ENCODE measurements around the gene NMB.

The NMB gene

DNA sequence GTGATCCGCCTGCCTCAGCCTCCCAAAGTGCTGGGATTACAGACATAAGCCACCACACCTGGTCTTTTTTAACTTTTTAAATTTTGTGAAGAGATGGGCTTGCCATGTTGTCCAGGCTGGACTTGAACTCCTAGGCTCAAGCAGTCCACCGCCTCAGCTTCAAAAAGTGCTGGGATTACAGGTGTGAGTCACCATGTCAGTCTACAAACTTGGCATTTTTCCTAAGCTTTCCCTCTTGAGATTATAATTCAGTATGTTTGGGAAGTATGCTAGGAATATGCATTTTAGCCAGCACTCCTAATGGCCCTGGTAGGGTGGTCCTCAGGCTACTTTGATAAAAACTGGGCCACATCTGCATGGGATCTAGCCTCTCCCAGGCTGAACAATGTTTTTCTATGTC lies 8.3 kb downstream of the NMB start:
- no peak overlapping the region for H3K4me2 ChIP-seq (ENCODE audit: low read length)
- no peak overlapping the region for H3K18ac ChIP-seq (ENCODE audit: low read length)
- H3K4me3 ChIP-seq (ENCODE audit: low read depth, low read length): no peak overlapping the region
- no peak for DNase-seq
- no CpG with 5 or more reads among the region's 2 CpGs for WGBS (ENCODE audit: extremely low coverage, insufficient coverage, insufficient read length)
- no peak overlapping the region for H4K12ac ChIP-seq (ENCODE audit: low read depth, low read length)
- H3K9me3 ChIP-seq (ENCODE audit: insufficient read depth, low read depth, low read length): no peaks in the 10 kb centered on the region
- no peaks in the 10 kb centered on the region for H3K27me3 ChIP-seq (ENCODE audit: insufficient read depth, low read length)
- no peak overlapping the region for H2AK5ac ChIP-seq (ENCODE audit: low read length)
- H2AFZ ChIP-seq (ENCODE audit: insufficient read depth, low read length, poor library complexity): no peak overlapping the region
- H4K91ac ChIP-seq (ENCODE audit: low read depth, low read length): no peak overlapping the region
- peaks cover 4% of the 10 kb centered on the region for H3K79me1 ChIP-seq (ENCODE audit: low read length)
- no peak overlapping the region for H3K27ac ChIP-seq (ENCODE audit: low read depth, low read length)
- H3K79me2 ChIP-seq (ENCODE audit: control insufficient read depth, insufficient read depth, low read length, poor library complexity): peaks cover 6% of the 10 kb centered on the region
- peaks cover 5% of the 10 kb centered on the region in 2 experiments for H3K4me1 ChIP-seq (ENCODE audit: control insufficient read depth in 1 of 2, insufficient read depth in 2 of 2, low read length in 2 of 2)
- H4K8ac ChIP-seq (ENCODE audit: low read depth, low read length): no peak overlapping the region
- H3K36me3 ChIP-seq (ENCODE audit: control insufficient read depth in 1 of 2, insufficient read depth in 2 of 2, low read length in 2 of 2): peaks cover 39 to 51% of the 10 kb centered on the region in 2 experiments
- no peak overlapping the region for H3K23ac ChIP-seq (ENCODE audit: low read length)
- H2BK12ac ChIP-seq (ENCODE audit: low read length): no peak overlapping the region
- H3K9ac ChIP-seq (ENCODE audit: low read length): no peak overlapping the region
- H2BK5ac ChIP-seq (ENCODE audit: low read depth, low read length, poor library complexity): no peak overlapping the region
- no peak overlapping the region for H3K14ac ChIP-seq (ENCODE audit: low read length)
- H2BK120ac ChIP-seq (ENCODE audit: insufficient read depth, low read length, poor library complexity): no peak overlapping the region
- no peak overlapping the region for H3K4ac ChIP-seq (ENCODE audit: low read depth, low read length)

GRCh38 chr15:84648539-84648938 lies 9.5 kb downstream of the NMB start:
- no peak overlapping the region for H2BK12ac ChIP-seq (ENCODE audit: low read length)
- H3K79me2 ChIP-seq (ENCODE audit: control insufficient read depth, insufficient read depth, low read length, poor library complexity): peaks cover under 1% of the 10 kb centered on the region
- H3K79me1 ChIP-seq (ENCODE audit: low read length): no peaks in the 10 kb centered on the region
- H3K18ac ChIP-seq (ENCODE audit: low read length): no peak overlapping the region
- H4K91ac ChIP-seq (ENCODE audit: low read depth, low read length): no peak overlapping the region
- no peak overlapping the region for H3K4ac ChIP-seq (ENCODE audit: low read depth, low read length)
- H2AFZ ChIP-seq (ENCODE audit: insufficient read depth, low read length, poor library complexity): no peak overlapping the region
- peaks cover 46 to 58% of the 10 kb centered on the region in 2 experiments for H3K36me3 ChIP-seq (ENCODE audit: control insufficient read depth in 1 of 2, insufficient read depth in 2 of 2, low read length in 2 of 2)
- H3K4me2 ChIP-seq (ENCODE audit: low read length): no peak overlapping the region
- H4K12ac ChIP-seq (ENCODE audit: low read depth, low read length): no peak overlapping the region
- H3K9ac ChIP-seq (ENCODE audit: low read length): no peak overlapping the region
- H2BK120ac ChIP-seq (ENCODE audit: insufficient read depth, low read length, poor library complexity): no peak overlapping the region
- H3K4me1 ChIP-seq (ENCODE audit: control insufficient read depth in 1 of 2, insufficient read depth in 2 of 2, low read length in 2 of 2): peaks cover 2 to 3% of the 10 kb centered on the region in 2 experiments
- H3K23ac ChIP-seq (ENCODE audit: low read length): no peak overlapping the region
- H3K27ac ChIP-seq (ENCODE audit: low read depth, low read length): no peak overlapping the region
- H4K8ac ChIP-seq (ENCODE audit: low read depth, low read length): no peak overlapping the region
- H2AK5ac ChIP-seq (ENCODE audit: low read length): no peak overlapping the region
- no peak overlapping the region for H2BK5ac ChIP-seq (ENCODE audit: low read depth, low read length, poor library complexity)
- H3K27me3 ChIP-seq (ENCODE audit: insufficient read depth, low read length): no peaks in the 10 kb centered on the region
- H3K4me3 ChIP-seq (ENCODE audit: low read depth, low read length): no peak overlapping the region
- no peak overlapping the region for H3K14ac ChIP-seq (ENCODE audit: low read length)
- no CpG with 5 or more reads among the region's 3 CpGs for WGBS (ENCODE audit: extremely low coverage, insufficient coverage, insufficient read length)
- no peak for DNase-seq
- no peaks in the 10 kb centered on the region for H3K9me3 ChIP-seq (ENCODE audit: insufficient read depth, low read depth, low read length)

DNA sequence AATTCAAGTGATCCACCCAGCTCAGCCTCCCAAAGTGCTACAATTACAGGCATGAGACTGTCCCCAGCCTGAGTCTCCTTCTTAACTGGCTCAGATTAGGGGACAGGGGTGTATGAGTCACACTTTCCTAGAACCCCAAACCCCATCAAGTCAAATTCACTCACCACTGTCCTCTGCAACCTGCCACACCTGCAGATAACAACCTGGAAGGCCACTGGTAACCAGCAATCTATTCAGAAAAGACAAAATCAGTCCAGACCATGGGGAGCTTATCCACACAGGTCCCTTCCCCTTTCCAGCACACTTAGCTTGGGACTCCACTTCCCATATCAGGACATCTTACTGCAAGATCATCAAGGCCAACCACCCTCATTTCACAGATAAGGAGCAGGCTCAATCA lies 10.3 kb downstream of the NMB start:
- Histone ChIP-seq H3K14ac (ENCODE audit: low read length) (no peak overlapping the region), H3K23ac (ENCODE audit: low read length) (no peak overlapping the region), H2AFZ (ENCODE audit: insufficient read depth, low read length, poor library complexity) (no peak overlapping the region), H3K4me1 (ENCODE audit: control insufficient read depth in 1 of 2, insufficient read depth in 2 of 2, low read length in 2 of 2) (no peaks in the 10 kb centered on the region), H4K91ac (ENCODE audit: low read depth, low read length) (no peak overlapping the region), H2AK5ac (ENCODE audit: low read length) (no peak overlapping the region), H3K36me3 (ENCODE audit: control insufficient read depth in 1 of 2, insufficient read depth in 2 of 2, low read length in 2 of 2) (peaks cover 47 to 63% of the 10 kb centered on the region in 2 experiments), H3K4me3 (ENCODE audit: low read depth, low read length) (no peak overlapping the region), H2BK12ac (ENCODE audit: low read length) (no peak overlapping the region), H3K4me2 (ENCODE audit: low read length) (no peak overlapping the region), H4K12ac (ENCODE audit: low read depth, low read length) (no peak overlapping the region), H3K79me1 (ENCODE audit: low read length) (no peaks in the 10 kb centered on the region), H3K79me2 (ENCODE audit: control insufficient read depth, insufficient read depth, low read length, poor library complexity) (no peaks in the 10 kb centered on the region), H4K8ac (ENCODE audit: low read depth, low read length) (no peak overlapping the region), H3K27me3 (ENCODE audit: insufficient read depth, low read length) (no peaks in the 10 kb centered on the region), H3K9ac (ENCODE audit: low read length) (no peak overlapping the region), H3K9me3 (ENCODE audit: insufficient read depth, low read depth, low read length) (no peaks in the 10 kb centered on the region), H3K18ac (ENCODE audit: low read length) (no peak overlapping the region), H3K4ac (ENCODE audit: low read depth, low read length) (no peak overlapping the region), H2BK5ac (ENCODE audit: low read depth, low read length, poor library complexity) (no peak overlapping the region), H3K27ac (ENCODE audit: low read depth, low read length) (no peak overlapping the region), H2BK120ac (ENCODE audit: insufficient read depth, low read length, poor library complexity) (no peak overlapping the region)
- DNase-seq: no peak

DNA sequence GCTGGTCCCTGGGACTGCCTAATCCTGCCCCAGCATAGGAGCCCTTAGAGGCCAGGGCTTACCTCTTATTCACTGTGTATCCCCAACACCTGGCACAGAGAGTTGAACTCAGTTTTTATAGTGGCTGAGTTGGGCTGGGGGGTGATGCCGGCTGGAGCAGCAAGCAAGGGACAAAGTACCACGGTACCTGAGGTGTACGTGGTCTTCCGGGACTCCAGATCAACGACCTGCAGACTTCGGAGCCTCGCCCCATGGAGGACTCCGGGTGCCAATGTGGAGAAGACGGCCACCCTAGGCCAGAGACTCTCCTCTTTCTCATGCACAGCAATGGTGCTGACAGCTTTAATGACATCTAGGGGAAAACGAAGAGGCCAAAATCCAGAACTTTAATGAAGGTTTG lies 12.0 kb downstream of the NMB start:
- H3K4ac ChIP-seq (ENCODE audit: low read depth, low read length): no peak overlapping the region
- no peak for DNase-seq
- H3K79me2 ChIP-seq (ENCODE audit: control insufficient read depth, insufficient read depth, low read length, poor library complexity): no peaks in the 10 kb centered on the region
- no peak overlapping the region for H3K27ac ChIP-seq (ENCODE audit: low read depth, low read length)
- no peak overlapping the region for H2BK12ac ChIP-seq (ENCODE audit: low read length)
- H3K4me2 ChIP-seq (ENCODE audit: low read length): no peak overlapping the region
- no peak overlapping the region for H2BK120ac ChIP-seq (ENCODE audit: insufficient read depth, low read length, poor library complexity)
- no CpG with 5 or more reads among the region's 10 CpGs for WGBS (ENCODE audit: extremely low coverage, insufficient coverage, insufficient read length)
- no peak overlapping the region for H3K23ac ChIP-seq (ENCODE audit: low read length)
- H2AFZ ChIP-seq (ENCODE audit: insufficient read depth, low read length, poor library complexity): no peak overlapping the region
- H4K12ac ChIP-seq (ENCODE audit: low read depth, low read length): no peak overlapping the region
- no peak overlapping the region for H4K8ac ChIP-seq (ENCODE audit: low read depth, low read length)
- no peak overlapping the region for H2BK5ac ChIP-seq (ENCODE audit: low read depth, low read length, poor library complexity)
- no peaks in the 10 kb centered on the region for H3K27me3 ChIP-seq (ENCODE audit: insufficient read depth, low read length)
- no peaks in the 10 kb centered on the region for H3K79me1 ChIP-seq (ENCODE audit: low read length)
- no peak overlapping the region for H3K14ac ChIP-seq (ENCODE audit: low read length)
- no peaks in the 10 kb centered on the region for H3K9me3 ChIP-seq (ENCODE audit: insufficient read depth, low read depth, low read length)
- H2AK5ac ChIP-seq (ENCODE audit: low read length): no peak overlapping the region
- H3K9ac ChIP-seq (ENCODE audit: low read length): no peak overlapping the region
- H3K18ac ChIP-seq (ENCODE audit: low read length): no peak overlapping the region
- peaks cover 59 to 69% of the 10 kb centered on the region in 2 experiments for H3K36me3 ChIP-seq (ENCODE audit: control insufficient read depth in 1 of 2, insufficient read depth in 2 of 2, low read length in 2 of 2)
- no peaks in the 10 kb centered on the region for H3K4me1 ChIP-seq (ENCODE audit: control insufficient read depth in 1 of 2, insufficient read depth in 2 of 2, low read length in 2 of 2)
- no peak overlapping the region for H3K4me3 ChIP-seq (ENCODE audit: low read depth, low read length)
- no peak overlapping the region for H4K91ac ChIP-seq (ENCODE audit: low read depth, low read length)
